Prostate gland (tissue), 2 donors: ENCODE results near the gene TBKBP1.

Experiments
- POLR2A ChIP-seq: fragments of 450-650 bp; IDR thresholded peaks from one replicate; pipeline ENCODE4 v1.6.1; 2016; ENCODE audit warnings: antibody characterized with exemption, mild to moderate bottlenecking
- POLR2AphosphoS5 ChIP-seq: sonication (generic); formaldehyde crosslinking; IDR thresholded peaks from one replicate; pipeline ENCODE4 v1.6.1; 2017; ENCODE audit warnings: antibody characterized with exemption
- TF ChIP-seq, protein P1 (sequence below), 4 experiments: fragments of 200-600 bp in 2 of 4; fragments of 450-650 bp in 2 of 4; sonication (generic) in 2 of 4; IDR thresholded peaks; 1 replicate in 3 of 4; 2 replicates in 1 of 4; pipeline ENCODE4 v1.5.1; 2016 to 2019; ENCODE audit warnings: antibody characterized with exemption in 4 of 4, mild to moderate bottlenecking in 2 of 4, moderate library complexity in 2 of 4

DNA sequence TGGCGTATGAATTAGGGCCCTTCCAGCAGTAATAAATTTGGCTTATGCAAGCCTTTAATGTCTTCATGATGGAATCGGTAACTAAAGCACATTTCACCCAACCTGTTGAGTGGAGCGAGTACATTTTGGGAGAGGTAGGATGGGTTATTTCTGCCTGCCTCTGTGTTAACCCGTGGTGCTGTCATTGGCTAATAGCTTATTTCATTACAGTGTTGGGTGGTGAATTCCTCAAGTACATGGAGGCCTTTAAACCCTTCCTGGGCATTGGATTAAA is 17.8 kb upstream of the TBKBP1 start:
- TF ChIP-seq, protein P1, sequence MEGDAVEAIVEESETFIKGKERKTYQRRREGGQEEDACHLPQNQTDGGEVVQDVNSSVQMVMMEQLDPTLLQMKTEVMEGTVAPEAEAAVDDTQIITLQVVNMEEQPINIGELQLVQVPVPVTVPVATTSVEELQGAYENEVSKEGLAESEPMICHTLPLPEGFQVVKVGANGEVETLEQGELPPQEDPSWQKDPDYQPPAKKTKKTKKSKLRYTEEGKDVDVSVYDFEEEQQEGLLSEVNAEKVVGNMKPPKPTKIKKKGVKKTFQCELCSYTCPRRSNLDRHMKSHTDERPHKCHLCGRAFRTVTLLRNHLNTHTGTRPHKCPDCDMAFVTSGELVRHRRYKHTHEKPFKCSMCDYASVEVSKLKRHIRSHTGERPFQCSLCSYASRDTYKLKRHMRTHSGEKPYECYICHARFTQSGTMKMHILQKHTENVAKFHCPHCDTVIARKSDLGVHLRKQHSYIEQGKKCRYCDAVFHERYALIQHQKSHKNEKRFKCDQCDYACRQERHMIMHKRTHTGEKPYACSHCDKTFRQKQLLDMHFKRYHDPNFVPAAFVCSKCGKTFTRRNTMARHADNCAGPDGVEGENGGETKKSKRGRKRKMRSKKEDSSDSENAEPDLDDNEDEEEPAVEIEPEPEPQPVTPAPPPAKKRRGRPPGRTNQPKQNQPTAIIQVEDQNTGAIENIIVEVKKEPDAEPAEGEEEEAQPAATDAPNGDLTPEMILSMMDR (IDR thresholded peaks at IDR 0.05) = no peak
- TF ChIP-seq POLR2A (no peak), POLR2AphosphoS5 (no peak)
